ENCODE measurements around the gene PDE11A.

PDE11A gene

GRCh38 chr2:177618255-177619253 lies 454.0 kb downstream of the PDE11A start:
- peak; percentile 83 to 86 for DNase-seq

- DNase-seq, result no peak
Measured at GRCh38 chr2:177617849-177618248, 454.7 kb downstream of the PDE11A start.

GRCh38 chr2:177616731-177617130 lies 455.8 kb downstream of the PDE11A start:
- DNase-seq, result no peak

GRCh38 chr2:177616066-177616465 lies 456.5 kb downstream of the PDE11A start:
- DNase-seq, result no peak

GRCh38 chr2:177612659-177613058 lies 459.9 kb downstream of the PDE11A start:
- DNase-seq, result no peak

GRCh38 chr2:177611310-177611886 lies 461.2 kb downstream of the PDE11A start:
- DNase-seq, result no peak

- no peak for DNase-seq
Measured at GRCh38 chr2:177610813-177611212, 461.8 kb downstream of the PDE11A start.

GRCh38 chr2:177606636-177607035 lies 465.9 kb downstream of the PDE11A start:
- no peak for DNase-seq

- DNase-seq, result peak; percentile 28 to 45
Measured at GRCh38 chr2:177604271-177605065, 468.1 kb downstream of the PDE11A start.

GRCh38 chr2:177603768-177604167 lies 468.8 kb downstream of the PDE11A start:
- DNase-seq, result no peak

- no peak for DNase-seq
Measured at GRCh38 chr2:177603181-177603580, 469.4 kb downstream of the PDE11A start.

- DNase-seq, result no peak
Measured at GRCh38 chr2:177602611-177603164, 469.9 kb downstream of the PDE11A start.

GRCh38 chr2:177600917-177601316 lies 471.7 kb downstream of the PDE11A start:
- DNase-seq, result no peak

GRCh38 chr2:177599956-177600355 lies 472.6 kb downstream of the PDE11A start:
- no peak for DNase-seq

- no peak for DNase-seq
Measured at GRCh38 chr2:177599139-177599688, 473.4 kb downstream of the PDE11A start.

GRCh38 chr2:177598326-177599138 lies 474.0 kb downstream of the PDE11A start:
- DNase-seq, result no peak

GRCh38 chr2:177597759-177598158 lies 474.8 kb downstream of the PDE11A start:
- no peak for DNase-seq

GRCh38 chr2:177596866-177597265 lies 475.7 kb downstream of the PDE11A start:
- DNase-seq, result no peak

- DNase-seq, result no peak
Measured at GRCh38 chr2:177595126-177595845, 477.3 kb downstream of the PDE11A start.

GRCh38 chr2:177593402-177593801 lies 479.2 kb downstream of the PDE11A start:
- DNase-seq, result no peak

GRCh38 chr2:177592945-177593344 lies 479.6 kb downstream of the PDE11A start:
- no peak for DNase-seq
